ENCODE data around the gene ZEB2.

ZEB2 gene

DNA sequence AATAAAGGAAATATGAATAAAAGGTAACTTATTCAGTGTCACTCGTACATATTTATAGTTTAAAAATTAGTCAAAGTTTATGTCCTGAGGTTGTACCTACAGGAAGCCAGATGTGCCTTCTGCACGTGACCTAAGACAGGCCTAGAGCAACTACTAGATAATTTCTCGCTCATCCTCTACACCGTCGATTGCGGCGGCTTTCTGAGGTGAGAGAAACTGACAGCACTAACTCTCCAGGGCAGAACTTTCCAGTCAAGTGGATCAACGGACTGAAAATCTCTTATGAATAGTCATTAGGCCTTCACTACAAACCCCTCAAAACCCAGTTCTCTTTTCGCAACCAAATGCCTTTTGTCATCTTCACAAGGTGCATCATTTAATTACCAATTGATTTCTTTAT, 54.2 kb downstream of the ZEB2 start:
- no peaks in the 10 kb centered on the region for H3K27me3 ChIP-seq (replicated peaks; ENCODE audit: control insufficient read depth, insufficient read depth, low read length)

DNA sequence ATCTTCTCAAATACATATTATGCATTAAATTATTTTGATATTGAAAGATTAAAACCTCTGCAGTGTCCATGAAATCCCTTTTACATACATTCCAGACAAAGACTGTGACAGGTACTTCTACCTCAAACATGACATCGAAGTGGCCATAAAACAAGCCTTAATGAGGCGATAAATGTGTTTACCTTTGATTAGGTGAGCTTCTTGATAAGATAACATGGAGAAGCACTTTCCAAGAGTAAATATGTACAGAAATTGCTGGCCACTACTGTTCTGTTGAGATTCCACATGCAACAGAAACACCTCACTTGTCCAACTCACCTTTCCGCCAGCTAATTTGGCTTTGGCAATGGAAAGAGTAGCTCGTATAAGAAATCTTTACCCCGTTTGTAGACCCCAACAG, 55.2 kb downstream of the ZEB2 start:
- Histone ChIP-seq H3K9ac (ENCODE audit: low read length) (no peak overlapping the region), H3K4me3 (ENCODE audit: low read length) (no peak overlapping the region), H3K4me1 (ENCODE audit: control insufficient read depth, insufficient read depth, low read length) (peaks cover 30% of the 10 kb centered on the region), H3K9me3 (ENCODE audit: control insufficient read depth, low read length) (no peaks in the 10 kb centered on the region), H3K27me3 (replicated peaks; ENCODE audit: control insufficient read depth, insufficient read depth, low read length) (no peaks in the 10 kb centered on the region), H3K36me3 (ENCODE audit: control insufficient read depth, insufficient read depth, low read length, severe bottlenecking) (peaks cover 30% of the 10 kb centered on the region)
- DNase-seq (ENCODE audit: low read depth), result no peak

More for the DNA sequence above, 54.2 kb downstream of the ZEB2 start:
- H3K36me3 ChIP-seq (ENCODE audit: control insufficient read depth, insufficient read depth, low read length, severe bottlenecking), result peaks cover 27% of the 10 kb centered on the region
- no peak overlapping the region for H3K9ac ChIP-seq (ENCODE audit: low read length)
- no peak overlapping the region for H3K4me3 ChIP-seq (ENCODE audit: low read length)
- no peaks in the 10 kb centered on the region for H3K9me3 ChIP-seq (ENCODE audit: control insufficient read depth, low read length)
- DNase-seq (ENCODE audit: low read depth), result no peak
- peaks cover 32% of the 10 kb centered on the region for H3K4me1 ChIP-seq (ENCODE audit: control insufficient read depth, insufficient read depth, low read length)

GRCh38 chr2:144463266-144463665, 56.7 kb downstream of the ZEB2 start:
- no peak overlapping the region for H3K4me3 ChIP-seq (ENCODE audit: low read length)
- no peak for DNase-seq (ENCODE audit: low read depth)
- peaks cover 33% of the 10 kb centered on the region for H3K36me3 ChIP-seq (ENCODE audit: control insufficient read depth, insufficient read depth, low read length, severe bottlenecking)
- no peaks in the 10 kb centered on the region for H3K27me3 ChIP-seq (replicated peaks; ENCODE audit: control insufficient read depth, insufficient read depth, low read length)
- H3K4me1 ChIP-seq (ENCODE audit: control insufficient read depth, insufficient read depth, low read length), result peaks cover 35% of the 10 kb centered on the region
- H3K9ac ChIP-seq (ENCODE audit: low read length), result no peak overlapping the region
- no peaks in the 10 kb centered on the region for H3K9me3 ChIP-seq (ENCODE audit: control insufficient read depth, low read length)

DNA sequence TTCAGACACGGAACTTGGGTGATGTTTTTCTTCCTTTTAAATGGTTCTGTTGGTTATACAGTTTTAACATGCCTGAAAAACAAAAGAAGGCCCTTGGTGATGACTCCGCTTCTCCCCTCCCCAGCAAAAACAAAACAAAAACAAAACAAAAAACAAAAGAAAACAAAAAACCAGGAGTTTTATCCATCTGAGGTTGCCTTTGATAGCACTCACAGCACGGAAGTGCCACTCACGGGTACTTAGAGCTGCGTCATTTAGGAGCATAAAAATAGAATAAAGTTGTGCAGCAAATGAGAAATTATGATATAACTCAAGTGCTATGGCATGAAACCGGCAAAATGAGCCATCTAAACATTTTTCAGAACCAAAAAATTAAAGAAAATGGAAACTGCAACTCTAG, 57.7 kb downstream of the ZEB2 start:
- Histone ChIP-seq H3K4me3 (ENCODE audit: low read length) (no peak overlapping the region), H3K9me3 (ENCODE audit: control insufficient read depth, low read length) (no peaks in the 10 kb centered on the region), H3K36me3 (ENCODE audit: control insufficient read depth, insufficient read depth, low read length, severe bottlenecking) (peaks cover 33% of the 10 kb centered on the region), H3K27me3 (replicated peaks; ENCODE audit: control insufficient read depth, insufficient read depth, low read length) (no peaks in the 10 kb centered on the region), H3K9ac (ENCODE audit: low read length) (no peak overlapping the region), H3K4me1 (ENCODE audit: control insufficient read depth, insufficient read depth, low read length) (peaks cover 37% of the 10 kb centered on the region)
- no peak for DNase-seq (ENCODE audit: low read depth)

- no peak for DNase-seq (ENCODE audit: low read depth)
- Histone ChIP-seq H3K4me1 (ENCODE audit: control insufficient read depth, insufficient read depth, low read length) (peaks cover 46% of the 10 kb centered on the region), H3K9me3 (ENCODE audit: control insufficient read depth, low read length) (no peaks in the 10 kb centered on the region), H3K4me3 (ENCODE audit: low read length) (no peak overlapping the region), H3K9ac (ENCODE audit: low read length) (no peak overlapping the region), H3K27me3 (replicated peaks; ENCODE audit: control insufficient read depth, insufficient read depth, low read length) (no peaks in the 10 kb centered on the region), H3K36me3 (ENCODE audit: control insufficient read depth, insufficient read depth, low read length, severe bottlenecking) (peaks cover 33% of the 10 kb centered on the region)
Measured at GRCh38 chr2:144461308-144461766, 58.6 kb downstream of the ZEB2 start.

DNA sequence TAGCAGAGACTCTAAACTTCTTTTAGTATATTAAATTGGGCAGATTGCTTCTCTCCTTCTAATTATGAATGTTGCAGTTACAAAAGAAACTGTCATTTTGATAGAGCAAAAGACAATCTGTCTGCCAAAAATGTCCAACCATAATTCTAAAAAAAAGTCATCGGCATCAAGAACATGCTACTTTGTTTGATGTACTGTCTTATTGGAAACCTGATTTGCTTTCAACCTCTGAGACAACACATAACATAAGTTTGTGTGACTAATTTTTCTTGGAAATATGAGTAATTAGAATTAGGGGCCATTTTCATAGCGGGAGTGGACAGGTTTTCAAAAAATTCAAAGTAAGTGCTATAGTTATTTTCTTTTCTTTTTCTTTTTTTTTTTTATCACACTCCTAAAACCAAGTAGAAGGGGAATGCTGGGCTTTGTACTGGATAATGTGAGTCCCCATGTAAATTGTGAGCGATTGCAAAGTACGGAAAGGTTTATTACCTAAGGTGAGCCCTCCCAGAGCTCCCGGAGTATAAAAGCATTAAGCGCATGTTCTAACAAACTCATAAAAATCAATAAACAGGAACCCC, 59.1 kb downstream of the ZEB2 start:
- H3K27me3 ChIP-seq (replicated peaks; ENCODE audit: control insufficient read depth, insufficient read depth, low read length), result no peaks in the 10 kb centered on the region

GRCh38 chr2:144459937-144460336, 60.0 kb downstream of the ZEB2 start:
- Histone ChIP-seq H3K27me3 (replicated peaks; ENCODE audit: control insufficient read depth, insufficient read depth, low read length) (no peaks in the 10 kb centered on the region), H3K4me3 (ENCODE audit: low read length) (no peak overlapping the region), H3K36me3 (ENCODE audit: control insufficient read depth, insufficient read depth, low read length, severe bottlenecking) (peaks cover 27% of the 10 kb centered on the region), H3K9me3 (ENCODE audit: control insufficient read depth, low read length) (no peaks in the 10 kb centered on the region), H3K9ac (ENCODE audit: low read length) (no peak overlapping the region), H3K4me1 (ENCODE audit: control insufficient read depth, insufficient read depth, low read length) (peaks cover 60% of the 10 kb centered on the region)
- DNase-seq (ENCODE audit: low read depth), result no peak

More for the DNA sequence above, 59.1 kb downstream of the ZEB2 start:
- Histone ChIP-seq H3K4me3 (ENCODE audit: low read length) (no peak overlapping the region), H3K4me1 (ENCODE audit: control insufficient read depth, insufficient read depth, low read length) (peaks cover 51% of the 10 kb centered on the region), H3K9ac (ENCODE audit: low read length) (no peak overlapping the region), H3K9me3 (ENCODE audit: control insufficient read depth, low read length) (no peaks in the 10 kb centered on the region), H3K36me3 (ENCODE audit: control insufficient read depth, insufficient read depth, low read length, severe bottlenecking) (peaks cover 33% of the 10 kb centered on the region)
- no peak for DNase-seq (ENCODE audit: low read depth)

GRCh38 chr2:144459286-144459685, 60.6 kb downstream of the ZEB2 start:
- H3K36me3 ChIP-seq (ENCODE audit: control insufficient read depth, insufficient read depth, low read length, severe bottlenecking), result peaks cover 21% of the 10 kb centered on the region
- no peaks in the 10 kb centered on the region for H3K27me3 ChIP-seq (replicated peaks; ENCODE audit: control insufficient read depth, insufficient read depth, low read length)
- no peak for DNase-seq (ENCODE audit: low read depth)
- peak overlapping the region; percentile 6 for H3K9ac ChIP-seq (ENCODE audit: low read length)
- no peak overlapping the region for H3K4me3 ChIP-seq (ENCODE audit: low read length)
- H3K4me1 ChIP-seq (ENCODE audit: control insufficient read depth, insufficient read depth, low read length), result peaks cover 66% of the 10 kb centered on the region
- H3K9me3 ChIP-seq (ENCODE audit: control insufficient read depth, low read length), result no peaks in the 10 kb centered on the region

- Histone ChIP-seq H3K4me3 (ENCODE audit: low read length) (no peak overlapping the region), H3K9me3 (ENCODE audit: control insufficient read depth, low read length) (no peaks in the 10 kb centered on the region), H3K9ac (ENCODE audit: low read length) (no peak overlapping the region), H3K36me3 (ENCODE audit: control insufficient read depth, insufficient read depth, low read length, severe bottlenecking) (peaks cover 15% of the 10 kb centered on the region), H3K27me3 (replicated peaks; ENCODE audit: control insufficient read depth, insufficient read depth, low read length) (no peaks in the 10 kb centered on the region), H3K4me1 (ENCODE audit: control insufficient read depth, insufficient read depth, low read length) (peaks cover 74% of the 10 kb centered on the region)
- no peak for DNase-seq (ENCODE audit: low read depth)
Measured at GRCh38 chr2:144458541-144458940, 61.4 kb downstream of the ZEB2 start.

DNA sequence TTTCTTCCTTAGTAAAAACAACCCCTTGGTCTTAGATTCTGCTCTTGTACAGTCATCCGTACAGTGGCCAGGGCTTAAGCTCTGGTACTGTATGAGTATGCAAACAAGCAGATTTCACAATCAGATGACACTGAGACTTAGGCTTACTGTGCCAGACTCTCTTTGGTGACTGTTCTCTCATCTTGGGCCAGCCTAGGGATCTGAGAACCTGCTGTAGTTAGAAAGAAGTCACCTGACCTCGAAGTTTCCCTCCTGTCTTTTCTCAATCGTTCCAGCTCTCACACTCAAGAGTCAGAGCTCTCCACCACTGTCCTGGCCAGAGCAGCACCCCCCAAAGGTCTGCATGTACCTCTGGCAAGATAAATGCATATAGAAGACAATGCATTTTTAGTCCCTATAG, 63.2 kb downstream of the ZEB2 start:
- no peak overlapping the region for H3K9ac ChIP-seq (ENCODE audit: low read length)
- H3K4me1 ChIP-seq (ENCODE audit: control insufficient read depth, insufficient read depth, low read length), result peaks cover 79% of the 10 kb centered on the region
- H3K4me3 ChIP-seq (ENCODE audit: low read length), result no peak overlapping the region
- H3K36me3 ChIP-seq (ENCODE audit: control insufficient read depth, insufficient read depth, low read length, severe bottlenecking), result peaks cover 18% of the 10 kb centered on the region
- no peaks in the 10 kb centered on the region for H3K9me3 ChIP-seq (ENCODE audit: control insufficient read depth, low read length)
- H3K27me3 ChIP-seq (replicated peaks; ENCODE audit: control insufficient read depth, insufficient read depth, low read length), result no peaks in the 10 kb centered on the region
- DNase-seq (ENCODE audit: low read depth), result peak; percentile 90

- Histone ChIP-seq H3K9me3 (ENCODE audit: control insufficient read depth, low read length) (no peaks in the 10 kb centered on the region), H3K4me3 (ENCODE audit: low read length) (no peak overlapping the region), H3K36me3 (ENCODE audit: control insufficient read depth, insufficient read depth, low read length, severe bottlenecking) (peaks cover 25% of the 10 kb centered on the region), H3K9ac (ENCODE audit: low read length) (no peak overlapping the region), H3K27me3 (replicated peaks; ENCODE audit: control insufficient read depth, insufficient read depth, low read length) (no peaks in the 10 kb centered on the region), H3K4me1 (ENCODE audit: control insufficient read depth, insufficient read depth, low read length) (peaks cover 72% of the 10 kb centered on the region)
- DNase-seq (ENCODE audit: low read depth), result peak; percentile 15
Measured at GRCh38 chr2:144455987-144456386, 63.9 kb downstream of the ZEB2 start.

All from adipocyte (in vitro differentiated cells).